AG04450 (cell line): ENCODE data around the gene ZNF8. TPM values are rescaled to one million over a fixed set of nuclear protein-coding genes. Genes with fewer than 3 reads are reported as not detected.

ENCODE experiments used
- CTCF ChIA-PET: fragments of 300-600, 350-600 bp; formaldehyde crosslinking; extraction: SDS; loops from one replicate; lab custom pipeline; 2022; ENCODE audit warnings: antibody characterized with exemption, inconsistent platforms; lab: Charles Lee
- POLR2A ChIA-PET: fragments of 350-600 bp; formaldehyde crosslinking; extraction: SDS; loops from one replicate; lab custom pipeline; 2021; ENCODE audit warnings: antibody characterized with exemption, inconsistent platforms; lab: Yijun Ruan, JAX
- DNase-seq: peaks from one replicate; pipeline ENCODE4 v3.0.0-alpha.2; 2011; ENCODE audit warnings: low read depth, low spot score
- H3K27ac ChIP-seq: one replicate; pipeline ENCODE4 v1.5.1; 2012; ENCODE audit warnings: low read depth, low read length, control low read depth
- H3K27me3 ChIP-seq: one replicate; pipeline ENCODE4 v1.6.0; 2012; ENCODE audit warnings: low read length; ENCODE audit not compliant: control insufficient read depth, insufficient read depth
- H3K4me3 ChIP-seq: 2 replicates; pipeline ENCODE4 v1.5.1; 2011; ENCODE audit warnings: mild to moderate bottlenecking, low read depth, low read length, control low read depth
- H3K9me3 ChIP-seq: 2 replicates; pipeline ENCODE4 v1.5.1; 2012; ENCODE audit warnings: low read length; ENCODE audit not compliant: control insufficient read depth, insufficient read depth
- polyA plus RNA-seq: library from polyadenylated mRNA; depleted of rRNA; stranded (reverse); fragments of >200 nt; gene quantifications from 2 replicates; pipeline ENCODE4 v1.2.3, GENCODE V29; 2011
- TF ChIP-seq, protein P1 (sequence below): IDR thresholded peaks from 2 replicates; pipeline ENCODE4 v1.5.1; 2011; ENCODE audit warnings: low read depth, low read length, control low read depth, inconsistent platforms

The ZNF8 gene
- polyA plus RNA-seq, 1 experiment, result 3.2 TPM

DNA sequence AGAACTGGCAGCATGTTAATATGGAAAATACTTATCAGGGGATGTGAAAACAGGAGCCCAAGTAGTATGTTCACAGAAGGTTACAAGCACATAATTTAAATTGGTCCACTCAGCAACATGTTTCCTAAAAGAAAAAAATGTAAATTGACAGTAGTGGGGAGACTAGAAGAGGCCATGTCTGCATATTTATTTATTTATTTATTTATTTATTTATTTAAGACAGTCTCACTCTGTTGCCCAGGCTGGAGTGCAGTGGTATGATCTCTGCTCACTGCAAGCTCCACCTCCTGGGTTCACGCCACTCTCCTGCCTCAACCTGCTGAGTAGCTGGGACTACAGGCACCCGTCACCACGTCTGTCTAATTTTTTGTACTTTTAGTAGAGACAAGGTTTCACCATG, 13.7 kb upstream of the ZNF8 start:
- H3K9me3 ChIP-seq, result peaks cover 94% of the 10 kb centered on the region
- no peak overlapping the region for H3K27ac ChIP-seq
- TF ChIP-seq, protein P1, sequence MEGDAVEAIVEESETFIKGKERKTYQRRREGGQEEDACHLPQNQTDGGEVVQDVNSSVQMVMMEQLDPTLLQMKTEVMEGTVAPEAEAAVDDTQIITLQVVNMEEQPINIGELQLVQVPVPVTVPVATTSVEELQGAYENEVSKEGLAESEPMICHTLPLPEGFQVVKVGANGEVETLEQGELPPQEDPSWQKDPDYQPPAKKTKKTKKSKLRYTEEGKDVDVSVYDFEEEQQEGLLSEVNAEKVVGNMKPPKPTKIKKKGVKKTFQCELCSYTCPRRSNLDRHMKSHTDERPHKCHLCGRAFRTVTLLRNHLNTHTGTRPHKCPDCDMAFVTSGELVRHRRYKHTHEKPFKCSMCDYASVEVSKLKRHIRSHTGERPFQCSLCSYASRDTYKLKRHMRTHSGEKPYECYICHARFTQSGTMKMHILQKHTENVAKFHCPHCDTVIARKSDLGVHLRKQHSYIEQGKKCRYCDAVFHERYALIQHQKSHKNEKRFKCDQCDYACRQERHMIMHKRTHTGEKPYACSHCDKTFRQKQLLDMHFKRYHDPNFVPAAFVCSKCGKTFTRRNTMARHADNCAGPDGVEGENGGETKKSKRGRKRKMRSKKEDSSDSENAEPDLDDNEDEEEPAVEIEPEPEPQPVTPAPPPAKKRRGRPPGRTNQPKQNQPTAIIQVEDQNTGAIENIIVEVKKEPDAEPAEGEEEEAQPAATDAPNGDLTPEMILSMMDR, result no peak
- no peak for DNase-seq
- H3K27me3 ChIP-seq, result no peaks in the 10 kb centered on the region
- H3K4me3 ChIP-seq, result no peak overlapping the region
- ChIA-PET CTCF (no interaction called here), POLR2A (no interaction called here)

- POLR2A ChIA-PET, result no interaction called here
- no peak for DNase-seq
- TF ChIP-seq, protein P1, result no peak
- Histone ChIP-seq H3K27me3 (no peaks in the 10 kb centered on the region), H3K27ac (no peak overlapping the region), H3K4me3 (no peak overlapping the region), H3K9me3 (peaks cover 93% of the 10 kb centered on the region)
- CTCF ChIA-PET, result no interaction called here
Observed at GRCh38 chr19:58268344-58268743, 10.4 kb upstream of the ZNF8 start.

DNA sequence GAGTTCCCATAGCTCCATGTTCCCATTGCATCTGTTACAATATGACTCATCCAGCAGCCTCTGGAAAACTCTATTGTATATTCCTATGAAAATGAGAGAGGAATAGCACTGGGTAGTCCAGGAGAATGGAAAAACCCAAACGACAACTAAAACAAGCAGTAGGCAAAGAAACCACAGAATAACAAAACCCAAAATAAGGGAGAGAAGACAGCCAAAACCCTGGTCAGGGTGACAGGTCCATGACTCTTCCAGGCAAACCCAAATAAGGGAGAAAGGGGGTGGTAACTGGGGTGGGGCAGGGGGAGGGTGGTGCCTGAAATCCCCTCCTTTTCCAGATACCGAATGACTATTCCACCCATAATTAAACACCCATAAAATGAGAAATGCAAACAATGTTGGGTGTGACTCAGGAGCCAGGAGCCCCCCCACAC, 4.0 kb upstream of the ZNF8 start:
- DNase-seq, result no peak
- Histone ChIP-seq H3K27me3 (no peaks in the 10 kb centered on the region), H3K9me3 (peaks cover 76% of the 10 kb centered on the region), H3K27ac (no peak overlapping the region), H3K4me3 (no peak overlapping the region)
- TF ChIP-seq, protein P1, result no peak
- ChIA-PET POLR2A (no interaction called here), CTCF (interaction anchor here (0.6 kb wide), 1 partner anchor 456 kb away, joined by 4 read pairs; no protein-coding TSS in a partner anchor)

DNA sequence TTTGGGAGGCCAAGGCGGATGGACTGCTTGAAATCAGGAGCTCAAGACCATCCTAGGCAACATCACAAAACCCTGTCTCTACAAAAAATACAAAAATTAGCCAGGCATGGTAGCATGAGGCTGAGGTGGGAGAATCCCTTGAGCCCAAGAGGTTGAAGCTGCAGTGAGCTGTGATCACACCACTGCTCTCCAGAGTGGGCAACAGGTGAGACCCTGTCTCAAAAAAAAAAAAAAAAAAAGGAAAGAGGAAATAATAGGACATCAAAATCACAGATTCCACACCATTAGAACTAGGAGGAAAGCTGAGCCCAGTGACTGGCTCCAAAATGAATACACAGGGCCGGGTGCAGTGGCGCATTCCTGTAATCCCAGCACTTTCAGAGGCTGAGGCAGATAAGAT, 3.2 kb upstream of the ZNF8 start:
- peaks cover 75% of the 10 kb centered on the region for H3K9me3 ChIP-seq
- H3K4me3 ChIP-seq, result no peak overlapping the region
- TF ChIP-seq, protein P1, result no peak
- CTCF ChIA-PET, result no interaction called here
- no peak overlapping the region for H3K27ac ChIP-seq
- DNase-seq, result no peak
- POLR2A ChIA-PET, result interaction anchor here (0.7 kb wide), 1 partner anchor 45 kb away, joined by 3 read pairs; no protein-coding TSS in a partner anchor
- no peaks in the 10 kb centered on the region for H3K27me3 ChIP-seq

GRCh38 chr19:58277197-58277596, 1.6 kb upstream of the ZNF8 start:
- no peak for DNase-seq
- Histone ChIP-seq H3K4me3 (no peak overlapping the region), H3K27me3 (no peaks in the 10 kb centered on the region), H3K9me3 (peaks cover 72% of the 10 kb centered on the region), H3K27ac (no peak overlapping the region)
- ChIA-PET CTCF (no interaction called here), POLR2A (no interaction called here)
- TF ChIP-seq, protein P1, result no peak
